Stimulated activated CD8-positive, alpha-beta memory T cell treated with anti-CD3 and anti-CD28 coated beads, Interleukin-4, amount 100 ng/mL, for 48 hours (primary cell): ENCODE measurements around the gene TTC9C.
"Not testable (repeated sequence)": the region's sequence is repeated elsewhere in the genome, so short reads cannot be mapped to it uniquely, and the experiment has no call there.

Experiments used
- DNase-seq: peaks from one replicate; pipeline ENCODE4 v3.0.0-alpha.2; 2020

The TTC9C gene

GRCh38 chr11:62710001-62710345 lies 18.3 kb upstream of the TTC9C start:
- peak; percentile 48 for DNase-seq

- no peak for DNase-seq
Observed at GRCh38 chr11:62712276-62712812, 15.9 kb upstream of the TTC9C start.

- DNase-seq = no peak
Observed at GRCh38 chr11:62712861-62713260, 15.4 kb upstream of the TTC9C start.

- DNase-seq = no peak
Observed at GRCh38 chr11:62713343-62713742, 14.9 kb upstream of the TTC9C start.

- DNase-seq = no peak
Observed at GRCh38 chr11:62715150-62716130, 12.8 kb upstream of the TTC9C start.

- no peak for DNase-seq
Observed at GRCh38 chr11:62716206-62716605, 12.1 kb upstream of the TTC9C start.

GRCh38 chr11:62716816-62717215 lies 11.5 kb upstream of the TTC9C start:
- DNase-seq = no peak

- no peak for DNase-seq
Observed at GRCh38 chr11:62719302-62719978, 8.8 kb upstream of the TTC9C start.

- no peak for DNase-seq
Observed at GRCh38 chr11:62721994-62722393, 6.3 kb upstream of the TTC9C start.

- no peak for DNase-seq
Observed at GRCh38 chr11:62724171-62724570, 4.1 kb upstream of the TTC9C start.

- DNase-seq = no peak
Observed at GRCh38 chr11:62725646-62726045, 2.6 kb upstream of the TTC9C start.

GRCh38 chr11:62726156-62726914 lies 2.0 kb upstream of the TTC9C start:
- peak; percentile 42 for DNase-seq

- no peak for DNase-seq
Observed at GRCh38 chr11:62726915-62727164, 1.4 kb upstream of the TTC9C start.

GRCh38 chr11:62727165-62727871 lies 968 bp upstream of the TTC9C start, which contains the start of gene HNRNPUL2:
Gene HNRNPUL2, minus strand, starts transcription at chr11:62727457. Its CDS starts 301 bp downstream, at chr11:62727156.
- DNase-seq = peak; percentile 98

- peak; percentile 83 for DNase-seq
Observed at GRCh38 chr11:62727872-62728170, 465 bp upstream of the TTC9C start.

- DNase-seq = not testable (repeated sequence)
Observed at GRCh38 chr11:62730076-62730475, 1.8 kb downstream of the TTC9C start.

- no peak for DNase-seq
Observed at GRCh38 chr11:62732830-62733229, 4.5 kb downstream of the TTC9C start.

GRCh38 chr11:62737196-62737595 lies 8.9 kb downstream of the TTC9C start:
- no peak for DNase-seq

GRCh38 chr11:62747475-62748160 lies 19.3 kb downstream of the TTC9C start:
- no peak for DNase-seq

- not testable (repeated sequence) for DNase-seq
Observed at GRCh38 chr11:62749931-62750330, 21.6 kb downstream of the TTC9C start.

- DNase-seq = no peak
Observed at GRCh38 chr11:62752177-62752785, 24.0 kb downstream of the TTC9C start.
